BE2C (cell line): ENCODE results near the gene ECEL1.

Experiments
- DNase-seq: peaks from one replicate; pipeline ENCODE4 v3.0.0-alpha.2; 2020
- H3K27me3 ChIP-seq: fragments of 250-450 bp; sonication (Bioruptor Pico); 2 replicates; pipeline ENCODE4 v1.5.1; 2020; ENCODE audit warnings: mild to moderate bottlenecking
- H3K36me3 ChIP-seq: fragments of 250-450 bp; sonication (Bioruptor Pico); 2 replicates; pipeline ENCODE4 v1.5.1; 2020; ENCODE audit warnings: mild to moderate bottlenecking
- H3K4me1 ChIP-seq: fragments of 250-450 bp; sonication (Bioruptor Pico); 2 replicates; pipeline ENCODE4 v1.5.1; 2020
- H3K4me3 ChIP-seq: 2 replicates; pipeline ENCODE4 v1.5.1; 2011; ENCODE audit warnings: low read depth, low read length
- H3K9me3 ChIP-seq: fragments of 250-450 bp; sonication (Bioruptor Pico); 2 replicates; pipeline ENCODE4 v1.5.1; 2020
- CTCF ChIP-seq: IDR thresholded peaks from 2 replicates; pipeline ENCODE4 v1.5.1; 2012; ENCODE audit warnings: mild to moderate bottlenecking, low read depth, low read length

ECEL1 gene

GRCh38 chr2:232495292-232495691, 7.7 kb upstream of the ECEL1 start:
- no peaks in the 10 kb centered on the region for H3K9me3 ChIP-seq
- H3K4me1 ChIP-seq: no peaks in the 10 kb centered on the region
- no peak overlapping the region for H3K4me3 ChIP-seq
- TF ChIP-seq CTCF: no peak
- no peaks in the 10 kb centered on the region for H3K36me3 ChIP-seq
- no peak for DNase-seq
- H3K27me3 ChIP-seq: no peaks in the 10 kb centered on the region

- no peak for TF ChIP-seq CTCF
- no peaks in the 10 kb centered on the region for H3K4me1 ChIP-seq
- H3K27me3 ChIP-seq: no peaks in the 10 kb centered on the region
- no peaks in the 10 kb centered on the region for H3K9me3 ChIP-seq
- no peak overlapping the region for H3K4me3 ChIP-seq
- DNase-seq: no peak
- H3K36me3 ChIP-seq: no peaks in the 10 kb centered on the region
Measured at GRCh38 chr2:232494542-232494941, 6.9 kb upstream of the ECEL1 start.

GRCh38 chr2:232493701-232494474, 6.3 kb upstream of the ECEL1 start:
- no peak for TF ChIP-seq CTCF
- H3K27me3 ChIP-seq: peaks cover under 1% of the 10 kb centered on the region; the same call in 1 of the 2 replicates
- H3K4me1 ChIP-seq: no peaks in the 10 kb centered on the region
- no peaks in the 10 kb centered on the region for H3K36me3 ChIP-seq
- no peaks in the 10 kb centered on the region for H3K9me3 ChIP-seq
- peak; percentile 8 for DNase-seq
- H3K4me3 ChIP-seq: no peak overlapping the region

GRCh38 chr2:232492963-232493700, 5.5 kb upstream of the ECEL1 start:
- TF ChIP-seq CTCF: no peak
- Histone ChIP-seq H3K27me3 (peaks cover 8% of the 10 kb centered on the region), H3K36me3 (no peaks in the 10 kb centered on the region), H3K9me3 (no peaks in the 10 kb centered on the region), H3K4me3 (no peak overlapping the region), H3K4me1 (no peaks in the 10 kb centered on the region)
- DNase-seq: peak; percentile 7

- no peaks in the 10 kb centered on the region for H3K9me3 ChIP-seq
- no peak overlapping the region for H3K4me3 ChIP-seq
- peaks cover 16% of the 10 kb centered on the region for H3K27me3 ChIP-seq
- H3K4me1 ChIP-seq: no peaks in the 10 kb centered on the region
- no peaks in the 10 kb centered on the region for H3K36me3 ChIP-seq
- no peak for DNase-seq
- no peak for TF ChIP-seq CTCF
Measured at GRCh38 chr2:232492236-232492848, 4.7 kb upstream of the ECEL1 start.
